OCI-LY3 (cell line): ENCODE results near the gene ARF4.

Experiments
- EZH2phosphoT487 ChIP-seq: fragments of 200-600 bp; shearing (Covaris generic); IDR thresholded peaks from 2 replicates; pipeline ENCODE4 v1.6.1; 2018; ENCODE audit warnings: antibody characterized with exemption, mixed run types, low read depth
- TF ChIP-seq, protein P1 (sequence below): fragments of 200-600, 300-600 bp; sonication (generic); IDR thresholded peaks from 2 replicates; pipeline ENCODE4 v1.5.1; 2014; ENCODE audit warnings: antibody characterized with exemption, low read length, low read depth

DNA sequence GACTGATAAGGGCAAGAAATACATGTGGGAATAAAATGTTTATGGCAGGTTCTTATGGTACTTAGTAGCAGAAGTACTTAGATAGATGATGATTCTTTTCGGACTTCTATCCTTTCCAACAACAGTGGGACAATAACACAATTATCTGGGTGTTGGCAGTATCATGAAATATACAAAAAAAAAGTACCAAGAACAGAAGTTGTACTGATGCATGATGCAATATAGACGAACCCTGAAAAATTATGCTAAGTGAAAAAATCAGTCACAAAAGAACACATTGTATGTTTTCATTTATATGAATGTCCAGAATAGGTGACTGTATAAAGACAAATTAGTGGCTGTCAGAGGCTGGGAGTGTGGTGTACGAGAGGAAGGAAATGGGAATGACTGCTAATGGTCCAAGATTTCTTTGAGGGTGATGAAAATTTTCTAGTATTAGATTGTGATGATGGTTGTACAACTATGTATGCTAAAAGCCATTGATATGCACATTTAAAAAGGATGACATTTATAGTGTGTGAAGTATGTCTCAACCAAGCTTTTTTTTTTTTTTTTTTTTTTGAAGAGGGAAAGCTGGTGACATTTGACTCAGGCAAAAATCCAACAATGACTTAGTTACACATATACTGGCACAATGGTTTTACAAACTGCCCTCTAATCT, 21.0 kb downstream of the ARF4 start:
- TF ChIP-seq, protein P1, sequence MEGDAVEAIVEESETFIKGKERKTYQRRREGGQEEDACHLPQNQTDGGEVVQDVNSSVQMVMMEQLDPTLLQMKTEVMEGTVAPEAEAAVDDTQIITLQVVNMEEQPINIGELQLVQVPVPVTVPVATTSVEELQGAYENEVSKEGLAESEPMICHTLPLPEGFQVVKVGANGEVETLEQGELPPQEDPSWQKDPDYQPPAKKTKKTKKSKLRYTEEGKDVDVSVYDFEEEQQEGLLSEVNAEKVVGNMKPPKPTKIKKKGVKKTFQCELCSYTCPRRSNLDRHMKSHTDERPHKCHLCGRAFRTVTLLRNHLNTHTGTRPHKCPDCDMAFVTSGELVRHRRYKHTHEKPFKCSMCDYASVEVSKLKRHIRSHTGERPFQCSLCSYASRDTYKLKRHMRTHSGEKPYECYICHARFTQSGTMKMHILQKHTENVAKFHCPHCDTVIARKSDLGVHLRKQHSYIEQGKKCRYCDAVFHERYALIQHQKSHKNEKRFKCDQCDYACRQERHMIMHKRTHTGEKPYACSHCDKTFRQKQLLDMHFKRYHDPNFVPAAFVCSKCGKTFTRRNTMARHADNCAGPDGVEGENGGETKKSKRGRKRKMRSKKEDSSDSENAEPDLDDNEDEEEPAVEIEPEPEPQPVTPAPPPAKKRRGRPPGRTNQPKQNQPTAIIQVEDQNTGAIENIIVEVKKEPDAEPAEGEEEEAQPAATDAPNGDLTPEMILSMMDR: no peak
- no peak for TF ChIP-seq EZH2phosphoT487
